HUES48 (cell line): ENCODE results near the gene HMGB4.

ENCODE experiments used
- H3K27ac ChIP-seq: one replicate; pipeline ENCODE4 v1.7.0; 2013; ENCODE audit warnings: low read depth, low read length, inconsistent platforms
- H3K27me3 ChIP-seq: 2 replicates; pipeline ENCODE4 v1.6.1; 2013; ENCODE audit warnings: mild to moderate bottlenecking, low read length; ENCODE audit not compliant: control insufficient read depth, insufficient read depth
- H3K36me3 ChIP-seq: 2 replicates; pipeline ENCODE4 v1.6.1; 2013; ENCODE audit warnings: low read length; ENCODE audit not compliant: control insufficient read depth, insufficient read depth
- H3K4me1 ChIP-seq: 2 replicates; pipeline ENCODE4 v1.6.1; 2013; ENCODE audit warnings: mild to moderate bottlenecking, low read length; ENCODE audit not compliant: control insufficient read depth, insufficient read depth
- H3K4me3 ChIP-seq: 2 replicates; pipeline ENCODE4 v1.5.1; 2013; ENCODE audit warnings: mild to moderate bottlenecking, low read depth, low read length
- H3K9ac ChIP-seq: 2 replicates; pipeline ENCODE4 v1.6.1; 2013; ENCODE audit warnings: mild to moderate bottlenecking, low read depth, low read length, moderate library complexity
- H3K9me3 ChIP-seq: 2 replicates; pipeline ENCODE4 v1.6.1; 2013; ENCODE audit warnings: low read length; ENCODE audit not compliant: control insufficient read depth, insufficient read depth

The HMGB4 gene, protein sequence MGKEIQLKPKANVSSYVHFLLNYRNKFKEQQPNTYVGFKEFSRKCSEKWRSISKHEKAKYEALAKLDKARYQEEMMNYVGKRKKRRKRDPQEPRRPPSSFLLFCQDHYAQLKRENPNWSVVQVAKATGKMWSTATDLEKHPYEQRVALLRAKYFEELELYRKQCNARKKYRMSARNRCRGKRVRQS

DNA sequence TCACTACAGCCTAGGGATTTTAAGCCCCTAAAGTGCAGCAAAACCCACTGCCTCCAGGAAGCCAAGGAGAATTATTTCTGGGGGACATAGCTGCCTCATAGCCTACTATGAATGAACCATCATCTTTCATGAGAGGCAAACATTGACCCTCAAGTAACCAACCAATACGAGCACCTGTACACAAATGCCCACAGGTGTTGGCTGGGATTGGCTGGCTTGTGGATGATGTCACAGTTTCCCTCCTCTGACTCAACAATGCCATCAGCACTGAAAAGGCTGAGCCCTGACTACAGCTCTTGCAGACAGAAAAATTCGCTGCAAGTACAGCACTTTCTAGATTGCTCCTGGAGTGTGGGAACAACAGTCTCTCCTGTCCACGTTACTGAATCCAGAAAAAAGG, at the start of gene HMGB4:
Gene HMGB4, plus strand, starts transcription at position 301 of the 400 bp plus-strand sequence. CDS start 113 bp downstream, outside the sequence.
- Histone ChIP-seq H3K36me3 (no peaks in the 10 kb centered on the region), H3K27ac (no peak within 1 kb of the TSS), H3K4me3 (no peak within 1 kb of the TSS), H3K4me1 (peaks cover 10% of the 10 kb centered on the region), H3K27me3 (no peaks in the 10 kb centered on the region), H3K9me3 (no peaks in the 10 kb centered on the region), H3K9ac (no peak within 1 kb of the TSS)

DNA sequence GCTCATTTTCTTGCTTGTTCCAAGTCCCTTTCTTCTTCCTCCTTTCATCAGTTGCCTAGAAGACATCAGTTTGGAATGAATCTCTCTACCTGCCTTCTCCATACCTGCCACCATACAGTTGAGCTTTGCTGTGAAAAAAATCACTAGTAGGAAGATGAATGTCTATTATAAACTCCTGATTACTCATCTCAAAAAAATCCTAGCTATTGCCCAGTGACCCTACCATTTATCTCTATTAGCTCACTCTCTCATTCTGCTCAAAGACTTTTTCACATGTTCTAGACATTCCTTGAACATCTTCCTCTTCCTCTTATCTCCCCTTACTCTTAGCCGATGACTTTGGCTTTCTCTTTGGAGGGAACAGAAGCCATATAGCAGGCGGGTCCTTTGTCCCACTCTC, 49.7 kb upstream of the HMGB4 start:
- Histone ChIP-seq H3K4me3 (no peak overlapping the region), H3K9me3 (0 out of 2 replicates have a peak, but pooled peaks cover 2% of the 10 kb centered on the region), H3K27ac (no peak overlapping the region), H3K27me3 (no peaks in the 10 kb centered on the region), H3K4me1 (no peaks in the 10 kb centered on the region), H3K9ac (no peak overlapping the region), H3K36me3 (peaks cover 7% of the 10 kb centered on the region; the same call in 1 of the 2 replicates)

DNA sequence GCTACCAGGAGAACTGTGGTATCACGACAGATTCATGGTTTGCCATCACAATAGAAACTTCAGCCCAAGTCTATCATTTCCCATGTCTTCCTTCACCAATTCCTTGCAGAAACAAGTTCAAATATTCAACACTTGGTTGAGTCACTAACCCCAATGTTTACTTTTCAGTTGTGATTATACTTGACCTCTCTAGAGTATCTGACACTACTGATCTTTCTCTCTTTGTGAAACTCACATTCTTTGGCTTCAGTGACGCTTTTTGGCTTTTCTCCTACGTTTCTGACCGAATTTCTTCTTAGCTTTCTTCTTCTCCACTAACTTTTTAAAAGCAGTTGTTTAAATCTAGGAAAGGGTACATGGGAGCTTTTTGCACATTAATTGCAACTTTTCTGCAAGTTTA, 48.8 kb upstream of the HMGB4 start:
- Histone ChIP-seq H3K36me3 (peaks cover 7% of the 10 kb centered on the region; the same call in 1 of the 2 replicates), H3K27ac (no peak overlapping the region), H3K9me3 (no peaks in the 10 kb centered on the region), H3K27me3 (no peaks in the 10 kb centered on the region), H3K4me3 (no peak overlapping the region), H3K9ac (no peak overlapping the region), H3K4me1 (no peaks in the 10 kb centered on the region)

DNA sequence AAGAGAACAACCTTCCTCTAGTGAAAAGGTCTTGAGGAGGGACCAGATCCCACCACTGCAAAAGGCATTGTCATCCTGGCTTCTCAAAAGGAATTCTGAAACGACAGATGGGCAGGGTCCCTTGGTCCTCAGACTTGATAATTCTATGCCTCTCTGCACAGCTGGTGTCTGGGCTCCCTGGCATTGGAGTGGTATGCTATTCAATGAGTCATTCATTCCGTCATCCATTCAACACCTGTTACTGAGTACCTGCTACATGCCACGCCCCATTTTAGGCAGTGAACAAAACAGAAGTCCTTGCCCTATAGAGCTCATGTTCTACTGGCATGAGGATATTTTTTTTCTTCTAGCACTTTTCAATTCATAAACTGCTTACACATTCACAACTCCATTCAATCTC, 45.8 kb upstream of the HMGB4 start:
- no peak overlapping the region for H3K9ac ChIP-seq
- no peaks in the 10 kb centered on the region for H3K9me3 ChIP-seq
- H3K36me3 ChIP-seq = peaks cover 5% of the 10 kb centered on the region; the same call in 1 of the 2 replicates
- no peaks in the 10 kb centered on the region for H3K27me3 ChIP-seq
- H3K4me1 ChIP-seq = no peaks in the 10 kb centered on the region
- no peak overlapping the region for H3K4me3 ChIP-seq
- no peak overlapping the region for H3K27ac ChIP-seq

DNA sequence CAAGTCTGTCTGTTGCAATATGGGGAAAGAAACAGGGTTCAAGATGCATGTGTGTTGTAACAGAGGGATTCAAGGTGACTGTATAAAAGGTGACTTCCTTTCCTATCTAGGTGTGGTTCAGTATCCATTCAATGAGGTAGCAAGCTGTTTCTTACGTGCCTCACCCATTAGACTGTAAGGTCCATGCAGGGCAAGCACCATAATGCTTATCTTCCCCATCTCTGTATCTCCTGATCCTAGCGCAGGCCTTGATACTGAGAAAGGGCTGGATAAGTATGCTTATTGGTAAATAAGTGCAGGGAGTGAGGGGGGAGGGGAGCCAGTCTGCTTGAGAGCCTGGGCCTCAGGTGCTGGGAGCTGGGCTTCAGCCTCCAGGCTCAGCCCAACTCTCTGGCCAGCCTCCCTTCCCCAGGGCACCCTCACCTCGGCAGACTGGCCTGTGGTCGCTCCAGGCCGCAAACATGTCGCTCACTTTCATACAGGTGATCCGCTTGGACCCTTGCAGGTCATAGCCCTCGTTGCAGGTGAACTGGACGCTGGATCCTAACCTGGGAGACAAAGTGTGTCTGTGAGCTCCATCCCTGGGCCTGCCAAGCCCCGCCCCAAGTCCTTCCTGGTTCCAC, 44.5 kb upstream of the HMGB4 start:
- Histone ChIP-seq H3K9ac (no peak overlapping the region), H3K36me3 (peaks cover 5% of the 10 kb centered on the region; the same call in 1 of the 2 replicates), H3K4me1 (no peaks in the 10 kb centered on the region), H3K27me3 (no peaks in the 10 kb centered on the region), H3K27ac (no peak overlapping the region), H3K4me3 (no peak overlapping the region), H3K9me3 (no peaks in the 10 kb centered on the region)

DNA sequence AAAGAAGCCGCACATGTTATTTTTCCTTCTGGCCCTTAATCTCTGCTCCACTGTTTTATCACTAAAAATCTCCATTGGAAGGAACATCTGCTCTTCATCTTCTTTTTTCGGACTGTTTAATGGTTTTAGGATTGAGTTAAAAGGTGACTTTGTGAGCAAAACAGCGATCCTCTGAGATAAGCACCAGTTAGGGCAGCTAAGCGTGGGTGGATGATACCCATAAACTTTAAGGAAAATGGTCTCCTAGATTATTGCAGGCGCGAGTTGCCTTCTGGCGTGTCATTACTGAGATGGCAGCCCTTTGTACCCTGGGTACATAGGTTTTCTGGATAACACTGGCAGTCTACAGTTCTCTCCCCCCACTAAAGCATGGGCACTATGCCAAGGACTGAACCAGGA, 44.0 kb upstream of the HMGB4 start:
- Histone ChIP-seq H3K9me3 (no peaks in the 10 kb centered on the region), H3K36me3 (peaks cover 5% of the 10 kb centered on the region; the same call in 1 of the 2 replicates), H3K4me1 (no peaks in the 10 kb centered on the region), H3K27me3 (no peaks in the 10 kb centered on the region), H3K4me3 (no peak overlapping the region), H3K9ac (no peak overlapping the region), H3K27ac (no peak overlapping the region)

DNA sequence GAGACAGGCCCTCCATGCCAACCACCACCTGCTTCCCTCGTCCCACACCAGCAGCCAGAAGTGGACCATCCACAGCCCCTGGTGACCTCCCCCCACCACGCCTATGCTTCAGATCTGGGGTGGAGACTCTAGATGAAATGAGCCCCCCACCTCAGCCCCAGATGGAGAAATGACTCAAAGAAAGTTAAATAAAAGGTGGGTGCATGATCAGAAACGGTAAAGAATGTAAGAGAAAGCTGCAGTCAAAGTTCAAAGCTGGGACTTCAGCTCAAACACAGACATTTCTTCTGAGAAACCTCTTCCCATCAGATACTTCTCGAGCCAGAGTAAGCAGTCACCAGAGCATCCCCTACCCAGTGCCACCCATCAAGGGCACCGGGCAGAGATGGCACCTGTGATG, 43.1 kb upstream of the HMGB4 start:
- no peaks in the 10 kb centered on the region for H3K9me3 ChIP-seq
- no peak overlapping the region for H3K9ac ChIP-seq
- H3K4me1 ChIP-seq = no peaks in the 10 kb centered on the region
- peaks cover 5% of the 10 kb centered on the region; the same call in 1 of the 2 replicates for H3K36me3 ChIP-seq
- no peaks in the 10 kb centered on the region for H3K27me3 ChIP-seq
- no peak overlapping the region for H3K4me3 ChIP-seq
- no peak overlapping the region for H3K27ac ChIP-seq

DNA sequence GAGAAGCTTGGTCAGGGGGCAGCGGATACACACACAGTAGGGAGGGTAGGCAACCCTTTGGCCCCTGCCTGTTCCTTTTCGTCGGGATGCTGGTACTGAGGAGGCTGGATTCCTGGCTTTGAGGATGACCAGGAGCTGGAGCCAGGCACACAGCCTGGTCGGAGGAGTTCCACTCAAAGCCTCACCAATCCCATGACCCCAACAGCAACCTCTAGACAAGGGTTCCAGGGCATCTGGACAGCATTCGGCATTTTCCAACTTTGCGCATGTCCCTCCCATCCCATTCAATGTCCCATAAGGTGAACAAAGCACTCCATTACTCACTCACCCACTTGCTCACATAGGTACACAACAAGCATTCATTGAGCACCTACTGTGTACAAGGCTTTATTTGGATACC, 42.6 kb upstream of the HMGB4 start:
- Histone ChIP-seq H3K4me3 (no peak overlapping the region), H3K4me1 (no peaks in the 10 kb centered on the region), H3K36me3 (peaks cover 5% of the 10 kb centered on the region; the same call in 1 of the 2 replicates), H3K27ac (no peak overlapping the region), H3K9ac (no peak overlapping the region), H3K9me3 (no peaks in the 10 kb centered on the region), H3K27me3 (no peaks in the 10 kb centered on the region)

DNA sequence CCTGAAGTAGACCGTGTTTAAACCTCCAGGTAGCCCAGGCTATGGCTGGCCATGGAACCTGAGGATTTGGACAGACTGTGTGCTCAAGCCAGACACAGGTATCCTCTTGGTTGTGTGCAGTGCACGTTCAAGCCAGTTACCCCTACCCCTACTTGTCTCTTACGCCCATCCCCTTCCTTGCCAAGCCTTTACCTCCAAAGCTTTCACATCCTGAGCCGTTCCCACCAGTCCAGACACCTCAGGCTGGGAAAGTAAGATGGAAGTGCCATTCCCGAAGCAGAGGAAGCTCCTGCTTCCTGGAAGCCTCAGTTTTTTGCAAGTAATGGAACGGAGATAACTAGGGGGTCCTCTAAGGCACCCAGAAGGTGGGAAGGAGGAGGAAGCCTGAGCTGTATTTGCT, 41.5 kb upstream of the HMGB4 start:
- Histone ChIP-seq H3K27ac (no peak overlapping the region), H3K9me3 (no peaks in the 10 kb centered on the region), H3K27me3 (no peaks in the 10 kb centered on the region), H3K36me3 (peaks cover under 1% of the 10 kb centered on the region; the same call in 1 of the 2 replicates), H3K9ac (no peak overlapping the region), H3K4me3 (no peak overlapping the region), H3K4me1 (no peaks in the 10 kb centered on the region)

DNA sequence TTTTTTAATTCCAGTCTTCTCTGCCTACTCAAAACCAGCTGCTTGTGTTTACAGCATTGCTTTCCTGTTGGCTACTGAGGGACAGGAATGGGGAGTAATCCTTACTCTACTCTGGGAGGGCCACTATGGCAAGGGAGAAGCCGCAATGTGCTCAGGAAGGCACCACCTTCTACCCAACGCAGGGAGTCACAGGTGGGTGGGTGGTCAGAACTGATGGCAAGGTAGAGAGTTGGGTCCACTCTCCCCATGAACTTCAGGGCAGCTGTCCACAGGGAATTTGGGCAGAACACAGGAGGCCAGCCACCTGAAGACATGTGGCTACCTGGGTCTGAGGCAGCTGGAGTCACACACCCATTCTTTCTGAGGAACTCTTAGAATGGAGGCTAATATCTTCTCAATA, 40.5 kb upstream of the HMGB4 start:
- Histone ChIP-seq H3K27ac (no peak overlapping the region), H3K9me3 (no peaks in the 10 kb centered on the region), H3K27me3 (no peaks in the 10 kb centered on the region), H3K4me3 (no peak overlapping the region), H3K9ac (no peak overlapping the region), H3K4me1 (no peaks in the 10 kb centered on the region), H3K36me3 (no peaks in the 10 kb centered on the region)

DNA sequence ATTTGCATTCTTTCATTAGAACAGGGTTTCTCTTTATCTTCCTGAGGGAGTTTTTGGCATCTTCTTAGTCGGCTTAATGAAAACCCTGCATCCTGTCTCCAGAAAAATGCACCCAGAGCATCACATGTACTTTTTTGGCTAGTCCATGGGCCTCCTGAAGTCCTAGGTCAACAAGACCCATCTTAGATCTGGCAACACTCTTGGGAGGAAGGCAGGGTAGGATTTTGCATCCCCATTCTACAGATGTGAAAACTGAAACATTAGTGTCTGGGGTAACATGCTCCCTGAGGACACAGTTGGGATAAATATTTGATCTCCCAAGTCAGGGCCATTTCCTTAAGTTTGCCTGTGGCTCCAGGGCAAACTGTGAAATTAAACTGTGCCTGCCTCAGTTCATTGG, 40.0 kb upstream of the HMGB4 start:
- Histone ChIP-seq H3K36me3 (no peaks in the 10 kb centered on the region), H3K27ac (no peak overlapping the region), H3K9ac (no peak overlapping the region), H3K4me3 (no peak overlapping the region), H3K27me3 (no peaks in the 10 kb centered on the region), H3K4me1 (no peaks in the 10 kb centered on the region), H3K9me3 (peaks cover 3% of the 10 kb centered on the region)
